ENCODE results near the gene FREY1. TPM values are rescaled to one million over a fixed set of nuclear protein-coding genes. Genes with fewer than 3 reads are reported as not detected.

Gene FREY1
- total RNA-seq, 1 donor from 2014 or later, result not detected

DNA sequence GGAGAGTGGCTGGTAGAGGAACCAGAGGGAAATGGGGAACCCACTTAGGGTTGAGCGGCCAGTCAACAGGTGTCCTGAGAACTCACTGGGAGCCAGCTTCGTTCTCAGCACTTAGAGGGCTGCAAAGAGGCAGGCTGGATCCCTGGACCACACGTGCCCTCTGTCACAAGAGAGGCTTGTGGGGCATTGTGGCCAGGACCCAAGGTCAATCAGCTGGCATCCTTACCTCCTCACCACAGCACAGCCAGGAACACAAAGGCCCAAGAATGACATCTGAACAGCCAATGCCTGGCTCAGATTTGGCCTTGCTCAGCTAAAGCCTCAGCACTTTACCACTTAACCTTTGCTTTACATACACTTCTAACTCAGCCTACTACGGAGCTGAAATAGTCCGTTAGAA, 14.2 kb downstream of the FREY1 start:
- TF ChIP-seq, protein P1, sequence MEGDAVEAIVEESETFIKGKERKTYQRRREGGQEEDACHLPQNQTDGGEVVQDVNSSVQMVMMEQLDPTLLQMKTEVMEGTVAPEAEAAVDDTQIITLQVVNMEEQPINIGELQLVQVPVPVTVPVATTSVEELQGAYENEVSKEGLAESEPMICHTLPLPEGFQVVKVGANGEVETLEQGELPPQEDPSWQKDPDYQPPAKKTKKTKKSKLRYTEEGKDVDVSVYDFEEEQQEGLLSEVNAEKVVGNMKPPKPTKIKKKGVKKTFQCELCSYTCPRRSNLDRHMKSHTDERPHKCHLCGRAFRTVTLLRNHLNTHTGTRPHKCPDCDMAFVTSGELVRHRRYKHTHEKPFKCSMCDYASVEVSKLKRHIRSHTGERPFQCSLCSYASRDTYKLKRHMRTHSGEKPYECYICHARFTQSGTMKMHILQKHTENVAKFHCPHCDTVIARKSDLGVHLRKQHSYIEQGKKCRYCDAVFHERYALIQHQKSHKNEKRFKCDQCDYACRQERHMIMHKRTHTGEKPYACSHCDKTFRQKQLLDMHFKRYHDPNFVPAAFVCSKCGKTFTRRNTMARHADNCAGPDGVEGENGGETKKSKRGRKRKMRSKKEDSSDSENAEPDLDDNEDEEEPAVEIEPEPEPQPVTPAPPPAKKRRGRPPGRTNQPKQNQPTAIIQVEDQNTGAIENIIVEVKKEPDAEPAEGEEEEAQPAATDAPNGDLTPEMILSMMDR (conservative IDR thresholded peaks at IDR 0.05; ENCODE audit: low read depth, low read length), result no peak
- DNase-seq (ENCODE audit: low read depth), result no peak
- no peak overlapping the region for H3K4me3 ChIP-seq (ENCODE audit: low read depth, low read length)

DNA sequence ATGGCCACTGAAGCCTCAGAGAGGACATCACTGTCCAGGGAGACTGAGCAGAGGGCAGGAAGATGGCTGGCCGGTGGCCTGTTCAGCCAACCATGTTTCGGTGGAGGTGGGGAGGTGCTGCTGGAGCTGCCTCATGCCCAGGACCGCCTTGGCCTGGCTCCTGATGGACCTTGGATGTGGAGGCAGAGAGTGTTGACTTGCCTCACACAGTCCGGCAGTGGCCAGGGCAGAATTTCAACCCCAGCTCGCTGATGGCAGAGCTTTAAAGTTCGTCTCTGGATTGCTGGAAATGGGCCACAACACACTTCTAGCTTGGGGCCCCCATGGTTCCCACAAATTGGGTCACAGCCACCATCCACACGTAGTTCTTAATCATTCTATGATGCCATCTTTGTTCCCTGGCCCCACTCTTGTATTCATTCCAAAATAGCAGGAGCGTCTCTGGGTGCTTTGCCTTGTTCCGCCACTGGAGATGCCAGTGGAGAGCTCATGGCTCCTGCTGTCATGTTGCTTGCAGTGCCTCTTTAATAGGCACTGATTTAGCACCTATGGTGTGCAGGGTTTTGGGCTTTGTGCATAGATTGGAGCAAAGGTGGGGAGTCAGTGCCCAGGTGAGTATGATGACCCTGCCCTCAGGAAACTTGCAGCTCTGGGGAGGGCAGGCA, 16.1 kb downstream of the FREY1 start:
- no peak for DNase-seq (ENCODE audit: low read depth)
- no peak overlapping the region for H3K4me3 ChIP-seq (ENCODE audit: low read depth, low read length)
- TF ChIP-seq, protein P1 (conservative IDR thresholded peaks at IDR 0.05; ENCODE audit: low read depth, low read length), result no peak

DNA sequence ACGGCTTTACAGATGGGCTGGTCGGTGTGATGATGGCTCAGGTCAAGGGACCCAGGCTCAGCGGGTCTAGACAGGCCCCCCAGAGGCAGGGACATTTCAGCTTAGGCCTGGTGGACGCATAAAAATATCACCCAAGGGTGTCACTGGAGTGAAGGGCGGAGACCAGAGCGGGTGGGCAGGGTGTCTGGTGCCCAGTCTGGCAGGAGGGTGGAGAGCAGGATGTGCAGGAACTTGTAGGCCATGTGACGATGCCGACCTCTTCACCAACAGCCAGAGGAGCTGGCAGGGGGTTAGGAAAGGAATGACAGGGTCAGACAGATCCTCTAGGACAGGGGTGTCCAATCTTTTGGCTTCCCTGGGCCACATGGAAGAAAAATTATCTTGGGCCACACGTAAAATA, 17.1 kb downstream of the FREY1 start:
- no peak overlapping the region for H3K4me3 ChIP-seq (ENCODE audit: low read depth, low read length)
- TF ChIP-seq, protein P1 (conservative IDR thresholded peaks at IDR 0.05; ENCODE audit: low read depth, low read length), result no peak
- no peak for DNase-seq (ENCODE audit: low read depth)

DNA sequence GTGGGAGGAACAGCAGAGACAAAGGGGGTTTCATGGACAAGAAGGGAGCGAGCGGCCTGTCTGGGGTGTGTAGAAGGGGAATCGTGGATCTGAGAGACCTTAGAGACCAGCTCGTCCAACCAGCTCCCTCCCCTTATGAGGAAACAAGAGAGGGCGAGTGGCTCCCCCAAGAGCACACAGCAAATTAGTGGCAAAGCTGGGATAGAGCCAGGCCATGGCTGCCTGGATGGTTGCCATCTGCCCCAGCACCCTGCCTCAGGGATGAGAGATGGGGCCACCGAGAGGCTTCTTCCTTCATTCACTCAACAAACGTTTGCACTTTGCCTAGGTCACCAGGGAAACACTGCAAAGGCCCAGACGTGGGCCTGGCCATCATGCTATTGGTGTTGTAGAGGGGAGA, 17.5 kb downstream of the FREY1 start:
- TF ChIP-seq, protein P1 (conservative IDR thresholded peaks at IDR 0.05; ENCODE audit: low read depth, low read length), result no peak
- no peak for DNase-seq (ENCODE audit: low read depth)
- no peak overlapping the region for H3K4me3 ChIP-seq (ENCODE audit: low read depth, low read length)

DNA sequence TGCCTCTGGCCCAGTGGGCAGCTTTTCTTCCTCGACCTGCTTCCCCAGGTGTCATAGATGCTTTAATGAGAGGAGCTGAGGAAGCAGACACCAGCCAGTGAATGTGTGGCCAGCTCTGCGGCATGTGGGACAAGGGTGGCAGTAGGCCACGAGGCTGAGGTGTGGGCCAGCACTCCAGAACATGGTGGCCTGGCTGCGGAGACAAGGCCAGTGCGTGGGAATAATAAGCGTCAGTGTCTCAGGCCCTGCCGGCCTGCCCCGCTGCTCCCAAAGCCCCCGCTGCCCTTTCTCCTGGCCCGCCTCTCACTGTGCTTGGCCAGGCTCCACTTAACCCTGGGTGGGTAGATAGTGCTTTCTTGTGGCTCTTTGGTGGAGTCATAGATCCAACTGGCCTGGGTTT, 19.5 kb downstream of the FREY1 start:
- no peak overlapping the region for H3K4me3 ChIP-seq (ENCODE audit: low read depth, low read length)
- no peak for DNase-seq (ENCODE audit: low read depth)
- TF ChIP-seq, protein P1 (conservative IDR thresholded peaks at IDR 0.05; ENCODE audit: low read depth, low read length), result no peak

DNA sequence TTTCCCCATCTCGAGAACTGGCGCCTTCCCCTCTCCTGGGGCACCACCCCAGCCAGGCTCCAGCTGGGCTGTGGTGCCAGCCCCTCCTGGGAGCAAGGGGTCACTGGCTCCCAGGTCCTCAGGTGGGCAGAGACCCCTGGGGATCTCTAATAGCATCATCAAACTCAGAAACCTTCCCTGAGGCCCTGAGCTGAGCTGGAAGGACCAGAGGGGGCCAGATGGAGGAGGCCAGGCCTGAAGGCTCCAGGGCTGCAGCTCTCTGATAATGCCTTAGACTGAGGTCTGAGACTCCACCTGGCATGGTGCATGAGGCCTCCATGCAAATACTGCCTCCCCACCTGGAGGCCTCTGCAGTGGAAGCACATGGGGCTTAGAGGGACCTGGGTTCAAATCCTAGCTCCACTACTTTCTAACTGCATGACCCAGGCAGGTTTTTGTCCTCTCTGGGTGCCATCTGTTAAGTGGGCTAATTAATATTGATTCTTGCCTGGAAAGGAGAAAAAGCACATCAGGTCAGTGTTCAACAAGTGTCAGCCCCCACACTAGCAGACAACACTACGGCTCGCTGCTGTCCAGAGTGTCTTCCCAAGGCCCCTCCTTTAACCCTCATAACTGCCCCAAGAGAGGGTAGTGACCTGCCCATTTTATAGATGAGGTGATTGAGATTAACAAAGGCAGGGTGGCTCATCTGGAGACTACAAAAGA, 20.1 kb downstream of the FREY1 start:
- DNase-seq (ENCODE audit: low read depth), result no peak
- TF ChIP-seq, protein P1 (conservative IDR thresholded peaks at IDR 0.05; ENCODE audit: low read depth, low read length), result no peak
- no peak overlapping the region for H3K4me3 ChIP-seq (ENCODE audit: low read depth, low read length)

Measured in epithelial cell of proximal tubule (primary cell).